ENCODE data around the gene MIDN. TPM values are rescaled to one million over a fixed set of nuclear protein-coding genes. Genes with fewer than 3 reads are reported as not detected.

The MIDN gene
- total and polyA plus RNA-seq, 10 of the 15 experiments (the other 5 are each of a cell fraction or from before 2014, with no cell fraction given) = 0.38 to 51.5 (median 7.2) TPM

DNA sequence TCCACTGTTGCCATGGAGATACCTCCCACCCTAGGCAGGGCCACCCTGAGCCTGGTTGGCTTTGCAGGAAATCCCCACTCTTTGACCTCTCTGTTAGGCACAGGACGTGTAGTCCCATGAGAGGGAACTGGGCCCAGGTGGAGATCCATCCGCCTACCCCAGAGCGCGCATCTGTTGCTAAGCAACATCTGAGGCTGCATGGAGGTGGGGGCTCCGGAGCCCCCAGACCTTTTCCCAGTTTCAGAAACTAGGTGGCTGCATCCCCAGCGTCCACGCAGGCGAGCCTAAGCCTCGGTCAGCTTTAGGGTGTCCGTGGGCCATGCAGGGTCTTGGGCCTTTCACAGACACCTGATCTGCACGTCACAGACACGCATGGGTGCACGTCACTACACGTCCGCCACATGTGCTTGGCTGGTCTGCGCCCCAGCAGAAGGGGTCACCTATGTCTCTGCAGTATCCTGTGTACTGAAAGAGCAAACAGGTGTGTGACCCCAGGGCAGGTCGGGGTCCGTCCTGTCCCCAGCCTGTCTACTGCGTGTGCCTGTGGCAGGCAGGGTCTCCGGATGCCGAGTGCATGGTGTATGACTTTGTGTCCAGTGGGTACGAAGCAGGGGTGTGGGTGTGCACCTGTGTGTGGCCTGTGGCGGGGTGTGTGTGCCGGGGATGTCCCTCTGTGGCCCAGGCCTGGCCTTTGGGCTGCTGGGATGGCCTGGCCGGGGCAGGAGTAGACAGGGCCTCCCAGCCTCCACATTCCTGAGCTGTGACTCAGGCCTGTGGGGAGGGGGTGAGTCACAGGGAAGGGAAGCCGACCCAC lies 16.6 kb downstream of the MIDN start (continued):
- TF ChIP-seq, protein P1, sequence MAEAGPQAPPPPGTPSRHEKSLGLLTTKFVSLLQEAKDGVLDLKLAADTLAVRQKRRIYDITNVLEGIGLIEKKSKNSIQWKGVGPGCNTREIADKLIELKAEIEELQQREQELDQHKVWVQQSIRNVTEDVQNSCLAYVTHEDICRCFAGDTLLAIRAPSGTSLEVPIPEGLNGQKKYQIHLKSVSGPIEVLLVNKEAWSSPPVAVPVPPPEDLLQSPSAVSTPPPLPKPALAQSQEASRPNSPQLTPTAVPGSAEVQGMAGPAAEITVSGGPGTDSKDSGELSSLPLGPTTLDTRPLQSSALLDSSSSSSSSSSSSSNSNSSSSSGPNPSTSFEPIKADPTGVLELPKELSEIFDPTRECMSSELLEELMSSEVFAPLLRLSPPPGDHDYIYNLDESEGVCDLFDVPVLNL (IDR thresholded peaks at IDR 0.05; ENCODE audit: low read depth, low read length) = no peak
- TF ChIP-seq, protein P2, sequence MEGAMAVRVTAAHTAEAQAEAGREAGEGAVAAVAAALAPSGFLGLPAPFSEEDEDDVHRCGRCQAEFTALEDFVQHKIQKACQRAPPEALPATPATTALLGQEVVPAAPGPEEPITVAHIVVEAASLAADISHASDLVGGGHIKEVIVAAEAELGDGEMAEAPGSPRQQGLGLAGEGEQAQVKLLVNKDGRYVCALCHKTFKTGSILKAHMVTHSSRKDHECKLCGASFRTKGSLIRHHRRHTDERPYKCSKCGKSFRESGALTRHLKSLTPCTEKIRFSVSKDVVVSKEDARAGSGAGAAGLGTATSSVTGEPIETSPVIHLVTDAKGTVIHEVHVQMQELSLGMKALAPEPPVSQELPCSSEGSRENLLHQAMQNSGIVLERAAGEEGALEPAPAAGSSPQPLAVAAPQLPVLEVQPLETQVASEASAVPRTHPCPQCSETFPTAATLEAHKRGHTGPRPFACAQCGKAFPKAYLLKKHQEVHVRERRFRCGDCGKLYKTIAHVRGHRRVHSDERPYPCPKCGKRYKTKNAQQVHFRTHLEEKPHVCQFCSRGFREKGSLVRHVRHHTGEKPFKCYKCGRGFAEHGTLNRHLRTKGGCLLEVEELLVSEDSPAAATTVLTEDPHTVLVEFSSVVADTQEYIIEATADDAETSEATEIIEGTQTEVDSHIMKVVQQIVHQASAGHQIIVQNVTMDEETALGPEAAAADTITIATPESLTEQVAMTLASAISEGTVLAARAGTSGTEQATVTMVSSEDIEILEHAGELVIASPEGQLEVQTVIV (IDR thresholded peaks at IDR 0.05; ENCODE audit: borderline replicate concordance, partially characterized antibody) = no peak
- 0 out of 2 replicates have a peak, but pooled peaks have one; percentile 14 for TF ChIP-seq POLR2A (IDR thresholded peaks at IDR 0.05; ENCODE audit: low read depth, low read length)
- no peak for TF ChIP-seq FOS (IDR thresholded peaks at IDR 0.05; ENCODE audit: borderline replicate concordance, extremely low read depth, insufficient read length)
- TF ChIP-seq SIX5 (IDR thresholded peaks at IDR 0.05; ENCODE audit: low read depth, low read length, severe bottlenecking) = no peak
- TF ChIP-seq, protein P3, sequence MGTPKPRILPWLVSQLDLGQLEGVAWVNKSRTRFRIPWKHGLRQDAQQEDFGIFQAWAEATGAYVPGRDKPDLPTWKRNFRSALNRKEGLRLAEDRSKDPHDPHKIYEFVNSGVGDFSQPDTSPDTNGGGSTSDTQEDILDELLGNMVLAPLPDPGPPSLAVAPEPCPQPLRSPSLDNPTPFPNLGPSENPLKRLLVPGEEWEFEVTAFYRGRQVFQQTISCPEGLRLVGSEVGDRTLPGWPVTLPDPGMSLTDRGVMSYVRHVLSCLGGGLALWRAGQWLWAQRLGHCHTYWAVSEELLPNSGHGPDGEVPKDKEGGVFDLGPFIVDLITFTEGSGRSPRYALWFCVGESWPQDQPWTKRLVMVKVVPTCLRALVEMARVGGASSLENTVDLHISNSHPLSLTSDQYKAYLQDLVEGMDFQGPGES (IDR thresholded peaks at IDR 0.05) = 0 out of 2 replicates have a peak, but pooled peaks have one; percentile 21
- no peak for TF ChIP-seq POU2F2 (IDR thresholded peaks at IDR 0.05; ENCODE audit: borderline replicate concordance, low read depth, low read length)
- TF ChIP-seq NR2F1 (conservative IDR thresholded peaks at IDR 0.05) = peak; percentile 90
- no peak for TF ChIP-seq ZNF384 (IDR thresholded peaks at IDR 0.05; ENCODE audit: borderline replicate concordance, low read depth, low read length)
- TF ChIP-seq, protein P4, sequence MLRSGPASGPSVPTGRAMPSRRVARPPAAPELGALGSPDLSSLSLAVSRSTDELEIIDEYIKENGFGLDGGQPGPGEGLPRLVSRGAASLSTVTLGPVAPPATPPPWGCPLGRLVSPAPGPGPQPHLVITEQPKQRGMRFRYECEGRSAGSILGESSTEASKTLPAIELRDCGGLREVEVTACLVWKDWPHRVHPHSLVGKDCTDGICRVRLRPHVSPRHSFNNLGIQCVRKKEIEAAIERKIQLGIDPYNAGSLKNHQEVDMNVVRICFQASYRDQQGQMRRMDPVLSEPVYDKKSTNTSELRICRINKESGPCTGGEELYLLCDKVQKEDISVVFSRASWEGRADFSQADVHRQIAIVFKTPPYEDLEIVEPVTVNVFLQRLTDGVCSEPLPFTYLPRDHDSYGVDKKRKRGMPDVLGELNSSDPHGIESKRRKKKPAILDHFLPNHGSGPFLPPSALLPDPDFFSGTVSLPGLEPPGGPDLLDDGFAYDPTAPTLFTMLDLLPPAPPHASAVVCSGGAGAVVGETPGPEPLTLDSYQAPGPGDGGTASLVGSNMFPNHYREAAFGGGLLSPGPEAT (IDR thresholded peaks at IDR 0.05; ENCODE audit: low read depth) = peak; percentile 63
- no peak for TF ChIP-seq BCL11A (IDR thresholded peaks at IDR 0.05; ENCODE audit: low read depth, low read length)
- TF ChIP-seq YBX1 (IDR thresholded peaks at IDR 0.05) = no peak
- TF ChIP-seq, protein P5, sequence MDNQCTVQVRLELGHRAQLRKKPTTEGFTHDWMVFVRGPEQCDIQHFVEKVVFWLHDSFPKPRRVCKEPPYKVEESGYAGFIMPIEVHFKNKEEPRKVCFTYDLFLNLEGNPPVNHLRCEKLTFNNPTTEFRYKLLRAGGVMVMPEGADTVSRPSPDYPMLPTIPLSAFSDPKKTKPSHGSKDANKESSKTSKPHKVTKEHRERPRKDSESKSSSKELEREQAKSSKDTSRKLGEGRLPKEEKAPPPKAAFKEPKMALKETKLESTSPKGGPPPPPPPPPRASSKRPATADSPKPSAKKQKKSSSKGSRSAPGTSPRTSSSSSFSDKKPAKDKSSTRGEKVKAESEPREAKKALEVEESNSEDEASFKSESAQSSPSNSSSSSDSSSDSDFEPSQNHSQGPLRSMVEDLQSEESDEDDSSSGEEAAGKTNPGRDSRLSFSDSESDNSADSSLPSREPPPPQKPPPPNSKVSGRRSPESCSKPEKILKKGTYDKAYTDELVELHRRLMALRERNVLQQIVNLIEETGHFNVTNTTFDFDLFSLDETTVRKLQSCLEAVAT (IDR thresholded peaks at IDR 0.05) = no peak; the same call in 1 of the 2 replicates
- TF ChIP-seq, protein P6, sequence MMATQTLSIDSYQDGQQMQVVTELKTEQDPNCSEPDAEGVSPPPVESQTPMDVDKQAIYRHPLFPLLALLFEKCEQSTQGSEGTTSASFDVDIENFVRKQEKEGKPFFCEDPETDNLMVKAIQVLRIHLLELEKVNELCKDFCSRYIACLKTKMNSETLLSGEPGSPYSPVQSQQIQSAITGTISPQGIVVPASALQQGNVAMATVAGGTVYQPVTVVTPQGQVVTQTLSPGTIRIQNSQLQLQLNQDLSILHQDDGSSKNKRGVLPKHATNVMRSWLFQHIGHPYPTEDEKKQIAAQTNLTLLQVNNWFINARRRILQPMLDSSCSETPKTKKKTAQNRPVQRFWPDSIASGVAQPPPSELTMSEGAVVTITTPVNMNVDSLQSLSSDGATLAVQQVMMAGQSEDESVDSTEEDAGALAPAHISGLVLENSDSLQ (IDR thresholded peaks at IDR 0.05) = no peak
- TF ChIP-seq, protein P7, sequence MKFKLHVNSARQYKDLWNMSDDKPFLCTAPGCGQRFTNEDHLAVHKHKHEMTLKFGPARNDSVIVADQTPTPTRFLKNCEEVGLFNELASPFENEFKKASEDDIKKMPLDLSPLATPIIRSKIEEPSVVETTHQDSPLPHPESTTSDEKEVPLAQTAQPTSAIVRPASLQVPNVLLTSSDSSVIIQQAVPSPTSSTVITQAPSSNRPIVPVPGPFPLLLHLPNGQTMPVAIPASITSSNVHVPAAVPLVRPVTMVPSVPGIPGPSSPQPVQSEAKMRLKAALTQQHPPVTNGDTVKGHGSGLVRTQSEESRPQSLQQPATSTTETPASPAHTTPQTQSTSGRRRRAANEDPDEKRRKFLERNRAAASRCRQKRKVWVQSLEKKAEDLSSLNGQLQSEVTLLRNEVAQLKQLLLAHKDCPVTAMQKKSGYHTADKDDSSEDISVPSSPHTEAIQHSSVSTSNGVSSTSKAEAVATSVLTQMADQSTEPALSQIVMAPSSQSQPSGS (IDR thresholded peaks at IDR 0.05; ENCODE audit: low read length) = no peak

Data from GM12878 (cell line).